Ishikawa (cell line): Measurements from ENCODE around the gene HDHD3.

ENCODE experiments used
- CEBPB ChIP-seq: IDR thresholded peaks from 2 replicates; pipeline ENCODE4 v1.6.1; 2012
- CREB1 ChIP-seq: IDR thresholded peaks from 2 replicates; pipeline ENCODE4 v1.6.1; 2012; ENCODE audit warnings: low read depth
- EGR1 ChIP-seq: IDR thresholded peaks from 2 replicates; pipeline ENCODE4 v1.6.1; 2012
- EP300 ChIP-seq: IDR thresholded peaks from 2 replicates; pipeline ENCODE4 v1.6.1; 2012; ENCODE audit warnings: borderline replicate concordance
- FOXM1 ChIP-seq: IDR thresholded peaks from 2 replicates; pipeline ENCODE4 v1.6.1; 2012; ENCODE audit warnings: low read depth, borderline replicate concordance
- MAX ChIP-seq: IDR thresholded peaks from 2 replicates; pipeline ENCODE4 v1.6.1; 2012
- NFIC ChIP-seq: IDR thresholded peaks from 2 replicates; pipeline ENCODE4 v1.6.1; 2012
- RAD21 ChIP-seq: IDR thresholded peaks from 2 replicates; pipeline ENCODE4 v1.6.1; 2012; ENCODE audit warnings: low read depth
- REST ChIP-seq: IDR thresholded peaks from 2 replicates; pipeline ENCODE4 v1.6.1; 2012; ENCODE audit warnings: low read depth, mild to moderate bottlenecking
- TAF1 ChIP-seq: IDR thresholded peaks from 2 replicates; pipeline ENCODE4 v1.6.1; 2012; ENCODE audit warnings: low read depth, mild to moderate bottlenecking
- TCF12 ChIP-seq: IDR thresholded peaks from 2 replicates; pipeline ENCODE4 v1.6.1; 2012; ENCODE audit warnings: low read depth
- TEAD4 ChIP-seq: IDR thresholded peaks from 2 replicates; pipeline ENCODE4 v1.6.1; 2012
- USF1 ChIP-seq: IDR thresholded peaks from 2 replicates; pipeline ENCODE4 v1.6.1; 2012
- YY1 ChIP-seq: IDR thresholded peaks from 2 replicates; pipeline ENCODE4 v1.6.1; 2012; ENCODE audit warnings: low read depth
- ZBTB7A ChIP-seq: IDR thresholded peaks from 2 replicates; pipeline ENCODE4 v1.6.1; 2012; ENCODE audit warnings: low read depth

HDHD3 gene

GRCh38 chr9:113387560-113388230 is 10.9 kb upstream of the HDHD3 start:
- no peak for TF ChIP-seq TCF12
- no peak for TF ChIP-seq NFIC
- no peak for TF ChIP-seq CEBPB
- no peak for TF ChIP-seq RAD21
- no peak for TF ChIP-seq FOXM1
- no peak for TF ChIP-seq MAX
- TF ChIP-seq EP300: no peak
- no peak for TF ChIP-seq REST
- no peak for TF ChIP-seq TAF1
- no peak for TF ChIP-seq YY1
- TF ChIP-seq CREB1: no peak
- TF ChIP-seq TEAD4: no peak
- TF ChIP-seq EGR1: no peak

GRCh38 chr9:113386571-113387393 is 10.0 kb upstream of the HDHD3 start:
- TF ChIP-seq TAF1: no peak
- TF ChIP-seq CEBPB: no peak
- TF ChIP-seq FOXM1: no peak
- TF ChIP-seq TEAD4: no peak
- no peak for TF ChIP-seq EGR1

- no peak for TF ChIP-seq TCF12
- TF ChIP-seq RAD21: no peak
- peak; percentile 16; the same call in 1 of the 2 replicates for TF ChIP-seq EP300
- TF ChIP-seq EGR1: no peak
- no peak for TF ChIP-seq CREB1
- TF ChIP-seq YY1: 0 out of 2 replicates have a peak, but pooled peaks have one; percentile 22
- TF ChIP-seq TAF1: no peak
These were observed 5.2 kb upstream of the HDHD3 start for GRCh38 chr9:113381909-113382411.

- TF ChIP-seq CEBPB (no peak), TAF1 (no peak), EGR1 (no peak), YY1 (no peak), FOXM1 (no peak), EP300 (no peak), RAD21 (no peak), CREB1 (no peak), USF1 (no peak), MAX (no peak), TEAD4 (no peak), TCF12 (no peak)
These were observed 4.1 kb upstream of the HDHD3 start for GRCh38 chr9:113380869-113381378.

- TF ChIP-seq TAF1 (no peak), EP300 (no peak), YY1 (no peak), EGR1 (no peak), FOXM1 (no peak), REST (no peak), CEBPB (no peak), TCF12 (no peak), USF1 (no peak), ZBTB7A (no peak)
These were observed 1.4 kb downstream of the HDHD3 start for GRCh38 chr9:113375057-113376023.
